ENCODE measurements around the gene ABLIM3.

GRCh38 chr5:149153193-149153750, 12.0 kb downstream of the ABLIM3 start:
- TF ChIP-seq PATZ1 (CRISPR knock-in tag; IDR thresholded peaks at IDR 0.05; ENCODE audit: borderline replicate concordance) (no peak), CREB5 (CRISPR knock-in tag; IDR thresholded peaks at IDR 0.05; ENCODE audit: low read depth) (no peak), RARB (CRISPR knock-in tag; IDR thresholded peaks at IDR 0.05) (no peak), BACH2 (CRISPR knock-in tag; IDR thresholded peaks at IDR 0.05; ENCODE audit: borderline replicate concordance) (no peak), GLIS3 (CRISPR knock-in tag; IDR thresholded peaks at IDR 0.05) (no peak), ZNF565 (CRISPR knock-in tag; conservative IDR thresholded peaks at IDR 0.05; ENCODE audit: low read depth) (no peak), ZC3H10 (CRISPR knock-in tag; IDR thresholded peaks at IDR 0.05) (no peak), ZFP3 (CRISPR knock-in tag; IDR thresholded peaks at IDR 0.05) (no peak), ZNF70 (CRISPR knock-in tag; IDR thresholded peaks at IDR 0.05) (no peak), OSR1 (CRISPR knock-in tag; IDR thresholded peaks at IDR 0.05) (no peak)

Data from SK-N-SH treated with all-trans-retinoic acid at 6 μM for 48 hours (cell line).